Stimulated activated CD4-positive, alpha-beta T cell treated with anti-CD3 and anti-CD28 coated beads, TNF-alpha, amount 100 ng/mL, for 48 hours (primary cell): ENCODE results near the gene GLP2R.
"Not testable (repeated sequence)": the region's sequence is repeated elsewhere in the genome, so short reads cannot be mapped to it uniquely, and the experiment has no call there.

ENCODE experiments used
- DNase-seq, 3 donors: peaks; one replicate each; pipeline ENCODE4 v3.0.0-alpha.2; 2020; ENCODE audit warnings: low read depth in 3 of 3

The GLP2R gene

GRCh38 chr17:9899280-9900043 lies 73.7 kb downstream of the GLP2R start:
- DNase-seq: no peak

- DNase-seq: no peak
These were observed 74.4 kb downstream of the GLP2R start for GRCh38 chr17:9900044-9900594.

GRCh38 chr17:9900784-9901183 lies 75.1 kb downstream of the GLP2R start:
- no peak for DNase-seq

- no peak for DNase-seq
These were observed 76.4 kb downstream of the GLP2R start for GRCh38 chr17:9902120-9902519.

GRCh38 chr17:9904277-9905077 lies 78.8 kb downstream of the GLP2R start:
- DNase-seq: no peak

GRCh38 chr17:9905078-9905415 lies 79.3 kb downstream of the GLP2R start, which contains the start of gene RCVRN:
Gene RCVRN, minus strand, starts transcription at chr17:9905271. Its CDS starts 91 bp downstream, at chr17:9905180.
- no peak for DNase-seq

GRCh38 chr17:9905902-9906301 lies 80.2 kb downstream of the GLP2R start:
- DNase-seq: no peak

GRCh38 chr17:9906616-9907015 lies 80.9 kb downstream of the GLP2R start:
- no peak for DNase-seq

GRCh38 chr17:9907131-9907530 lies 81.4 kb downstream of the GLP2R start:
- no peak for DNase-seq

GRCh38 chr17:9907883-9908648 lies 82.3 kb downstream of the GLP2R start:
- DNase-seq: no peak

- DNase-seq: no peak
These were observed 82.9 kb downstream of the GLP2R start for GRCh38 chr17:9908649-9909042.

GRCh38 chr17:9911089-9911488 lies 85.4 kb downstream of the GLP2R start:
- DNase-seq: no peak

GRCh38 chr17:9912121-9913099 lies 86.7 kb downstream of the GLP2R start:
- DNase-seq: no peak

- no peak for DNase-seq
These were observed 87.8 kb downstream of the GLP2R start for GRCh38 chr17:9913476-9913875.

- no peak for DNase-seq
These were observed 90.4 kb downstream of the GLP2R start for GRCh38 chr17:9916108-9916507.

- no peak for DNase-seq
These were observed 91.4 kb downstream of the GLP2R start for GRCh38 chr17:9917131-9917530.

GRCh38 chr17:9917801-9918200 lies 92.1 kb downstream of the GLP2R start:
- no peak for DNase-seq

GRCh38 chr17:9918352-9918751 lies 92.6 kb downstream of the GLP2R start:
- DNase-seq: no peak

GRCh38 chr17:9918804-9919352 lies 93.2 kb downstream of the GLP2R start:
- DNase-seq: no peak

GRCh38 chr17:9921216-9921615 lies 95.5 kb downstream of the GLP2R start:
- DNase-seq: not testable (repeated sequence)
